Measurements from ENCODE around the gene TRAF3IP1. TPM values are rescaled to one million over a fixed set of nuclear protein-coding genes. Genes with fewer than 3 reads are reported as not detected.
A peak's percentile ranks its signal among the peaks of the same experiment; 100 is the strongest.

TRAF3IP1 gene
- polyA plus RNA-seq, 4 donors = 15.8 to 24.6 (median 22.1) TPM

DNA sequence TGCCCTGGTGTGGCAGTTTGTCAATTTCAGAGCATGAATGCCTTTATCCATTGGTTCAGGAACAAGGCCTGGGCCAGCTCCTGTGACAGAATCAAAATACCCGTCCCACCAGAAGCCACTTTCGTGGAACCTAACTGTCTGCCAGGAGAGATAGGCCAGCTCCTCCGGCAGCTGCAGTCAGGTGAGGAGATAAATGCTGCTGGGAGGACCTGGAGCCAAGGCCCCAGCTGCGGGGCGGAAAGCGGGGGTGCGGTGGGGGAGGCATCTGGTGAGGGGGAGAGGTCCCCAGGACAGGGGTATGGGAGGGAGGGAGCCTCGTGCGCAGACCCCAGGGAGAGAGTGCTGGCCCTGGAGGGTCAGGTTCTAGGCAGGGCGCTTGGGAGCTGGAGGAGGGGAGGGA lies 102.0 kb downstream of the TRAF3IP1 start:
- DNase-seq (ENCODE audit: low read depth in 4 of 4, low spot score in 2 of 4) = no peak

DNA sequence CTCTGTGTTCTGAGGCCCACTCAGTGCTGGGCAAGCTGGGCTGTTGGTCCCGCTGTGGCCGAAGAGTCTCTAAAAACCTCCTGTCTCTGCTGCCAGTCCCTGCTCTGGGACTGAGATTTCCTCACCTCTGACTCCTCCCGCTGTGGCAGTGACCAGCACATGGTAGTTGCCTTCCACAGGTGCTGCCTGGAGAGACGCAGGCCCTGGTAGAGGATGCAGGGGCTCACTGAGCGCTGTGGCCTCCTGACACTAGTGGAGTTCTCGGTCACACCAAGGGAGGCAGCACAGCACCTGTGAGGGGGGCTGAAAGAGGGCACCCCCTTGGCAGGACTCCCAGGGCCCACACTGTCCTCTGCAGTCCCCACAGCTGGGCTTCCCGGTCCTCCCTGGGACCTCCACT lies 102.6 kb downstream of the TRAF3IP1 start:
- DNase-seq (ENCODE audit: low read depth in 4 of 4, low spot score in 2 of 4) = no peak

- no peak for DNase-seq (ENCODE audit: low read depth in 4 of 4, low spot score in 2 of 4)
These were observed 103.4 kb downstream of the TRAF3IP1 start for GRCh38 chr2:238423561-238424312.

DNA sequence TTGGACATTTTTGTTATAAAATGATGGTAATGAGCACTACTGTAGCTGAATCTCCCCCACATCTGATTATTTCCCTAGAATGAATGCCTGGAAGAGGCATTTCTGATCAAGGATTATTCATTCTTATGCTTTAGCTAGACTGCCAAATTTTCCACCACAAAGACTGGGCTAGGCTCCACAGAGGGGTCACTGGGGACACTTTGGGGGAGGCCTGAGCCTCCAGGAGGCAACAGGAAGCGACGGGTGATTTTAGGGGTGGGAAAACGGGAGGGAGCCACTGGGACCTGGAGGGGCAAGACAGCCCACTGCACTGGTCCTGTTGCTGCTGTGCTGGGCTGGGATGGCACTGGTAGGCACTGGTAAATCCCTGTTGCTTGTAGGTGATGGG lies 104.0 kb downstream of the TRAF3IP1 start:
- no peak for DNase-seq (ENCODE audit: low read depth in 4 of 4, low spot score in 2 of 4)

GRCh38 chr2:238425505-238425978 lies 105.2 kb downstream of the TRAF3IP1 start:
- no peak for DNase-seq (ENCODE audit: low read depth in 4 of 4, low spot score in 2 of 4)

DNA sequence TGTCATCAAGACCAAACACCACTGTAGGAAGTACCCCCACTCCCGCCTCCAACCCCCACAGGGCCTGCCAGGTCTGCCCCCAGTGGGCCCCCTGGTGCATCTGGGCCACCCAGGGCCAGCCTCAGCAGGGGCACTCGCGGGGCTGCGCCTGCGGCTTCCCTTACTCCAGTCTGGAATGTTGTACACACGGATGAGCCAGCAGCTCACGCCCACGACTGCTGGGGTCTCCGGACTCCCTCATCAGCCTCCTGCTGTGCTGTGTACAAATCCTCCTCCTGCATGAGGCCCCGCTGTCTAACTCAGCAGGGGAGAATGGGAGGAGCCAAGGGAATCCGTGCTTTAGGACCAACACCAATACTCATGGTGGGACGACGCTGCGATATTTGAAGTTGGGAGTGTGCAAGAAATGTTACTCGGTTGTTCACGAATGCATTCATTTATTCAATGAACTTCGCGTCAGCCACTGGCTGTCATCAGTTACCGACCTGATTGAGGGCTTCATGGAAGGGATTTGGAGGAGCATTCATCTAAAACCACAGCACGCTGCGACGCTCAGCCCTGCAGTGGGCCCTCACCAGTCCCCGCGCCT lies 105.8 kb downstream of the TRAF3IP1 start:
- no peak for DNase-seq (ENCODE audit: low read depth in 4 of 4, low spot score in 2 of 4)

GRCh38 chr2:238426568-238427434 lies 106.5 kb downstream of the TRAF3IP1 start, which contains the start of gene ASB1:
ASB1 (plus strand) TSS chr2:238426927; CDS start chr2:238427071, 144 bp downstream.
- DNase-seq (ENCODE audit: low read depth in 4 of 4, low spot score in 2 of 4) = peak in 3 of 4 donors; percentile 62 to 78 (median 71)

- no peak for DNase-seq (ENCODE audit: low read depth in 4 of 4, low spot score in 2 of 4)
These were observed 107.3 kb downstream of the TRAF3IP1 start for GRCh38 chr2:238427435-238428162.

- DNase-seq (ENCODE audit: low read depth in 4 of 4, low spot score in 2 of 4) = no peak
These were observed 108.5 kb downstream of the TRAF3IP1 start for GRCh38 chr2:238428866-238429265.

DNA sequence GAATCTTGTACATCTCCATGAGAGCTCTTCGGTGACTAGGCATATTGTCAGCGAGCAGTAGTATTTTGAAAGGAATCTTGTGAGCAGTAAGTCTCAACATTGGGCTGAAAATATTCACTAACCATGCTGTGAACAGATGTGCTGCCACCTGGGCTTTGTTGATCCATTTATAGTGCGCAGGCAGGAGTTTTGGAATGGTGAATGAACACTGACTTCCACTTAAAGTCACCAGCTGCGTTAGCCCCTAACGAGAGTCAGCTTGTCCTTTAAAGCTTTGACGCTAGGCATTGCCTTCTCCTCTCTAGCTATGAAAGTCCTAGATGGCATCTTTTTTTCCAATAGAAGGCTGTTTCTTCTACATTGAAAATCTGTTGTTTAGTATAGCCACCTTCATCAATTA lies 110.5 kb downstream of the TRAF3IP1 start:
- no peak for DNase-seq (ENCODE audit: low read depth in 4 of 4, low spot score in 2 of 4)

DNA sequence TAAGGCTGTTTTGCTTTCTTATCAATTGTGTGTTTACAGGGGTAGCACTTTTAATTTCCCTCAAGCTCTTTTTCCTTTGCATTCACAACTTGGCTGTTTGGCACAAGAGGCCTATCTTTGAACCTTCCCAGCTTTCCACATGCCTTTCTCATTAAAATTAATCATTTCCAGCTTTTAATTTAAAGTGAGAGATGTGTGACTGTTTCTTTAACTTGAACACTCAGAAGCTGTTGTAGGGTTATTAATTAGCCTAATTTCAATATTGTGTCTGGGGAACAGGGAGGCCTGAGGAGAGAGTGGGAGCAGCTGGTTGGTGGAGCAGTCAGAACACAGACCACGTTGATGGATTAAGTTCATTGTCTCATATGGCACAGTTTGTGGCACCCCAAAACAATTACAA lies 111.1 kb downstream of the TRAF3IP1 start:
- no peak for DNase-seq (ENCODE audit: low read depth in 4 of 4, low spot score in 2 of 4)

DNA sequence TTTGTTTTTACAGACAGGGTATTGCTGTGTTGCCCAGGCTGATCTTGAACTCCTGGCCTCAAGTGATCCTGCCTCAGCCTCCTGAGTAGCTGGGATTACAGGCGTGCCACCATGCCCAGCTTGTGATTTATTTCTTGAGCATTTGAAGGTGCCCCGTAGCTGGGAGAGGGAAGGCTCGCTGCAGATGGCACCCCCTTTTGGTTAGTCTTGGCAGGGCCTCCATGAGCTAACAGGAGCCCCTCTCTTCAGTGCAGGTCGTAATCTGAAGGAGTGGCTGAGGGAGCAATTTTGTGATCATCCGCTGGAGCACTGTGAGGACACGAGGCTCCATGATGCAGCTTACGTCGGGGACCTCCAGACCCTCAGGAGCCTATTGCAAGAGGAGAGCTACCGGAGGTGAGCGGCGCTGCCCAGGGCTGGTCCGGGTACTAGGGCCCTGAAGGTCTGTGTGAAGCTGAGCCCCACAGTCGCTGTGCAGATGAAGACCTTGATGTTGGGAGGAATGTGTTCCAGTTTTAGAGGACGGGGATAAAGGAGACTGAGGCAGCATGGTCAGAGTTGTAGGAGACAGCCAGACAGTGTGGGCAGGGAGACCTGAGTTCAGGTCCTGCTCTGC lies 113.1 kb downstream of the TRAF3IP1 start:
- no peak for DNase-seq (ENCODE audit: low read depth in 4 of 4, low spot score in 2 of 4)

- DNase-seq (ENCODE audit: low read depth in 4 of 4, low spot score in 2 of 4) = no peak
These were observed 113.9 kb downstream of the TRAF3IP1 start for GRCh38 chr2:238433941-238434845.

- no peak for DNase-seq (ENCODE audit: low read depth in 4 of 4, low spot score in 2 of 4)
These were observed 114.8 kb downstream of the TRAF3IP1 start for GRCh38 chr2:238434846-238435751.

DNA sequence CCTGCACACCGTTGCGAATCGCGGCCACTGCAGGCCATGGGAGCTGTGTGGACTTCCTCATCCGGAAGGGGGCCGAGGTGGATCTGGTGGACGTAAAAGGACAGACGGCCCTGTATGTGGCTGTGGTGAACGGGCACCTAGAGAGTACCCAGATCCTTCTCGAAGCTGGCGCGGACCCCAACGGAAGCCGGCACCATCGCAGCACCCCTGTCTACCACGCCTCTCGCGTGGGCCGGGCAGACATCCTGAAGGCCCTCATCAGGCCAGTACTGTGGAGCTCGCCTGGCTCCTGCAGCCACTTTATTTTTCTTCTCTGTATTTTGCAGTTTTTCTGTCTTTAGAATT lies 115.4 kb downstream of the TRAF3IP1 start:
- no peak for DNase-seq (ENCODE audit: low read depth in 4 of 4, low spot score in 2 of 4)

GRCh38 chr2:238438856-238439849 lies 118.8 kb downstream of the TRAF3IP1 start:
- no peak for DNase-seq (ENCODE audit: low read depth in 4 of 4, low spot score in 2 of 4)

DNA sequence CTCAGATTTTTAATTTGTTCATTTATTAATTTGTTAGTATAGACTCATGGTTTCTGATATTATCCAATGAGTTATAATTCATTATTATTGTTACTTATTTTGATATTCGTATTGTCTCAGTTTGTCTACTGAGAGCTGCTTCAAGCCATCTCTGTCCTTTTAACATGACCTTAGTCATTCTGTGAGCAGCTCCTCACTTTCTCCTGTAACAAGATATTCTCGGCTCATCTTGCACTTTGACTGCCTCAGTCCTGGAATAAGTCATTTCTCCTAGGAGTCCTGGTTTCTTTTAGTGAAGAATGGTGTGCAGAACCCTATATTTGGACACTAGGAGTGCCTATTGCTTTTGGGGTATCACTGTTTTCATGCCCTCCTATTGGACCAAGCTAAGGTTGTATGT lies 119.6 kb downstream of the TRAF3IP1 start:
- DNase-seq (ENCODE audit: low read depth in 4 of 4, low spot score in 2 of 4) = no peak

Data from left renal cortex interstitium (tissue), 4 donors.